GM18499 (cell line): Measurements from ENCODE around the gene CXCL3.

Experiments used
- ATAC-seq: cut with Tn5 transposase; IDR thresholded peaks from one replicate; pipeline ENCODE4 v1.9.1; 2021; ENCODE audit warnings: moderate number of reproducible peaks; ENCODE audit not compliant: insufficient read depth, unreplicated experiment

CXCL3 gene

DNA sequence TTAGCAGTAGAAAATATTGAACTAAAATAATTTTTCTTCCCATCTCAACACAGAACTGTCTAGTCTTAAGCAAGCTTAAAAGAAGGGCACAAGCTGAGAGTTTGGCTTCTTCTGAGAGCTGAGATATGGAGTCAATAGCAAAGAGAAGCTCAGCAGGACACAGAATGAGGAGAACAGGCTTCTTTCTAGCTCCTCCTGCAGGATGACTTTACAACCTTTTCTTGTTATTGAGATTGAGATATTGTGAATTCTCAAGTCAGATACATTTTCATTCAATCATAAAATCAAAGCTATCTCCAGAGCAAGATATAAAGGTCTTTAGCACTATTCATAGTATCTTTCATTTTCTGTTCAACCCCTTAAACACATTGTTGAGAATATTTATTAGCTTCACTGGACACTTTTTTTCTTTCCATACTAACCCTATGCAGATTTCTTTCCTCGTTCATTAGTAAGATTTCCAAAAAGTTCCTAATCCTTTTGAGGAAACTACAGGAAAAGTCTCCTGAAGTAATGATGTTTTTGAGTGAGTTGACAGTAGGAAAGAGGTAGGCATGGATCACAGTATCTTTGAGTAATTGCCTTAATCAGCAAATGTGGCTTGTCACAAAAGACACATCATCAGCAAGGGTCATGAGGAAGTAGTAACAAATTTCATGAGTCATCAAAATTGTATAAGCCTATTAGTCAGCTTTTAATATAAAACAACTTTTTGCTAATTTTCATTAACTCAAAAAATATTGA is 17.8 kb upstream of the CXCL3 start:
- no peak for ATAC-seq

DNA sequence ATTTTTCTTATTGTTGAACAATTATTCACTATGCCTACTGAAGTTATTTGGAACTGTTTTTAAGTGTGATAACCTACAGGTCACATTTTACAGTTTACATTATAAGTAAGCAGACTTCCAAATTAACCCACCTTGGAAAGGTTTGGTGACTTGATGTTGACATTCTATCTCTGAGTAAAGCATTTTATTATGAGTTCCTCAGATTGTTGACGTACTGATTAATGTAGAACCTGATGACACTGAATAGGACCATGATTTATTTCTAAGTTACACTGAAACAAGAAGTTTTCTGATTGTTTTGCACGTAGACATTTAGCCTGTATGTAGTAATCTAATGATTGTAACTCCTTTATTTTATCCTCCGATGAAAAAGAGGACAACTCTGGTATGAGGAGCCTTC is 17.0 kb upstream of the CXCL3 start:
- no peak for ATAC-seq

DNA sequence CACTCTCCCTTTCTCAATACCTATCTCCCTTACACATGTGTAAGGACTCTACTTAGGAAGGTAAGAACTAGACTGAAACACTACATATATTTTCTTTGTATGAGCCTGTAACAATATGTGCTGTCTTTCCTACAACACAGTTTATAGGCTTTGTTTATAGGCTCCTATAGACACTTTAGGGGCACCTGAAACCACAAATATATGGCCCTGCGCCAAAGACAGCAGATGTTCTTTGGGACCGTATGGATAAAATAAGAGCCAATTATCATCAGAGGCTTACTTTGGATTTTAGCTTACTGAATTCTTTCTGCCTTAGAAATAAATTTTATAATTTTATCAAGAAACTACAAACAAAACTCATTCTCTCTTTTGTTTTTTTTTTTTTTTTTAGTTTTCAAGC is 16.6 kb upstream of the CXCL3 start:
- no peak for ATAC-seq

DNA sequence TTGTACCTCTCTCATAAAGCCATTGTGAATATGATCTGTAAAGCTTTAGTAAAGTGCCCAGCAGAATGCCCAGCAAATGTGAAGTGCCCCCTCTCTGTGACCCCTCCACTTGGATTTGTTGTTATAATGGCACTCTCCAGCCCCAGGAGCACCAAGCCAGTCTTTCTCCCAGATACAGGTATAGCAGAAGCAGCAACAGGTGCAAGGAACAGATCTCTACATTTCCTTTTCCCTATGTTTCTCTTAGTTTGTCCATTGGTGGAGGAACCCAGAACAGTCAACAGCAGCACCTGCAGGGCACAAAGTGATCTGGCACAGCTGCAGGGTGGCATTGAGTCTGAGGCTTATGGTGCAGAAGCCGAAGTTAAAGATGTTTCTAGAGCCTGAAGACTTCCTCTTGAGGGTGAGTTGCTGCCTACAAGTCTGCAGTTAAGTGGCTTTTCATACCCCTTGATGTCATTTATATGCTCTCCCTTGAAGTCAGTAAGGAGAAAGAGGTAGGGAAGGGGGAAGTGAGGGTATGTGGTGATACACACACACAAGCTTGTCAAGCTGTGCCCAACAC is 16.1 kb upstream of the CXCL3 start:
- no peak for ATAC-seq

DNA sequence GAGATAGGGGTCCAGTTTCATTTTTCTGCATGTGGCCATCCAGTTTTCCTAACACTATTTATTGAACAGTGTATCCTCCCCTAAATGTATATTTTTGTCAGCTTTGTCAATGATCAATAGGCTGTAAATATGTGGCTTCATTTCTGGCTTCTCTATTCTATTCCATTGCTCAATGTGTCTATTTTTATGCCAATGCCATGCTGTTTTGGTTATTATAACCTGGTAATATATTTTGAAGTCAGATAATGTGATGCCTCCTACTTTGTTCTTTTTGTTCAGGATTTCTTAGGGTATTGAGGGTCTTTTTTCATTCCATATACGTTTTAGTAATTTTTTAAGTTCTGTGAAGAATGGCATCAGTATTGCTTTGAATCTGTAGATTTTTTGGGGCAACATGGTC is 8.7 kb upstream of the CXCL3 start:
- ATAC-seq = no peak

DNA sequence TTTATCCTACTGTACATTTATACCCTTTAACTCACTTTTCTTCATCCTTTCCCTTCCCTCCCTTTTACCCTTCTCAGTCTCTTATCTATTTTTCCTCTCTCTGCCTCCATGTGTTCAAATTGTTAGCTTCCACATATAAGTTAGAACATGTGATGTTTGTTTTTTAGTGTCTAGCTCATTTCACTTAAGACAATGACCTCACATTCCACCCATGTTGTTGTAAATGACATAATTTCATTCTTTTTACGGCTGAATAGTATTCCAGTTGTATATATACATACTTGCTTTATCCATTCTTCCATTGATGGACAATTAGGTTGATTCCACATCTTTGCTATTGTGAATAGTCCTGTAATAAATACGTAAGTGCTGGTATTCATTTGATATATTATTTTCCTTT is 7.3 kb upstream of the CXCL3 start:
- ATAC-seq = no peak

DNA sequence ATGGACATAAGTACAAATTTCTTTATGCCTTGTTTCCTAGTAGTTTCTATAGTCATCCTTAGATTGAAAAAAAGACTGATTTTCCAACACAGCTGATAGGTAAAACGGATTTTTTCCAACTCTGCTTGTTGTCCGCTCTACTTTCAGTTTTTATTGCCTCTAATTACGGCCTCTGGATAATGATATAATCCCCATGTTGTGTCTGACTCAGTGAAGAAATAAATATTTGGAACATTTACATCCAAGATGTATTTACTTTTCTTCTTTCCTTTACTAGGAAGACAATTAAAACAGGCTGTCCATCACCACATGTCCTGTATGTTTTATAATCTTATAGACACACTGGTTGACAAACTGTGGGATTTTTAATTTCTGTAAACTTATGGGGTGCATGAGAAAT is 6.8 kb upstream of the CXCL3 start:
- no peak for ATAC-seq

DNA sequence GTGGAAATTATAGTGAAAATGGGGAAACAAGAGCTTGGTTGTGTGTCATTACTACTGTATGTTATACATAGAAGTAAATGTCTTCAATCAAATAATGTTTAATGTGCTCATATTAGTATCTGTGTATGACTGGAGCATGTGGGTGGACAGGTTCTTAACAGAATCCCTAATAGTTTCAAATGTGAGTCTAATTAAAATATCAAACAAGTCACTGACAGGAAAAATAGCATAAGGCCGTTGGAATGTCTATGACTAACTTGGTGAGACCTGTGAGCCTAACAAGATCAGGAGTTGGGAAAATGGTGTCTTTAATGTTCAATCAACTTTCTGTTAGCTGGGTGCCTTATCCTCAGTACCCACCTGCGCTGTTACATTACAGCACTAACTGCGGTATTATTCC is 6.2 kb upstream of the CXCL3 start:
- no peak for ATAC-seq

DNA sequence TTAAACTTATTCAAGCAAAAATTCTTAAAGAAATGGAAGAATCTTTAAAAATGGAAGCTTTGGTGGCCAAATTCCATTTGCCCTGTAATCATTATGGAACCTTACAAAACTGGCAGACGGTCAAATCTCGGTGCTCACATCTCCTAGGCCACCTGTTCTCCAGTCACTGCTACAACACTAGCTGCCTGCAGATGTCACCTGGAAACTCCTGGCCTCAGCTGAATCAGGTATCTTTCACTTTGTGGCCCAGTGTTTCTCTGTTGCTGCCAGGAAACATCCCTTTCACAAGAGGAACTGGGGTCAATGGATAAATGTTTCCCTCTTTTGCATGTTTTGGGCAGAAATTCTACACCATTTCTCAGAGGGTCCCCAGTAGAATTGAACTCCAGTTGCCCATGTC is 4.2 kb upstream of the CXCL3 start:
- ATAC-seq = no peak

DNA sequence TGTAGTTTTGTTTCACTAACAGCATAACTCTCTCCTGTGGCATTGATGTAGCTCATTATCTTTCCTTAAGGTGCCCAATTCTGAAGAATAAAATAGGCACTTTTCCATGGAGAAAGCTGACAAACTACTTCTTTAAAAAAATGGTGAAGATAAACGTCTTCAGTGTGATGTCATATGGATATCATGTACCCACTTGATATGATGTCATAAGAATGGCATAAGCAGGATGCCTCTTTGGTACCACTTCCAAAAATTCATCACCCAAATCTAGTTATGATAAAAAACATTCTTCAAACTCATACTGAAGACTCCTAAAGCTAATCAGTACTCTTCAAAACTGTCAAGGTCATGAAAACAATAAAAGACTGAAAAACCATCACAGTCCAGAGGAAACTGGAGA is 2.9 kb upstream of the CXCL3 start:
- no peak for ATAC-seq

DNA sequence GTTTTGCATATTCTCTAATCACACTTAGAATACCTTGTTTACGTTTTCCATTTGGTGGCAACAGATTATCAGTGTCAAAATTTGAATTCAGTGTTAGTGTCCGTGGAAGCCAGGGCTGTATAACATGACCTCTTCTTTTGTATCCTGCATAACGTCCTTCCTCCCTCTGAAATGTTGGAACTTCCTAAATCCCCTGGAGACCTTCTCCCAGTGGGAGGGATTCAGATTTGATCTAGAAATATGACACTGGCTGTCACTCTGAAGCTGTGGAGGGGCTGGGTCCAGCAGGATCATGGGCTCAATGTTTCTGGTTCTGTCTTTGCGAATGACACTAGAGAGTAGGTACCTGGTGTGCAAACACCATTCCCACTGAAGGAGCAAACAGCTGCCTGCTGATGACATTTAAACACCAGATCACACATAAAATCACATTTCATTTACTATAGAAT is 850 bp upstream of the CXCL3 start:
- no peak for ATAC-seq

DNA sequence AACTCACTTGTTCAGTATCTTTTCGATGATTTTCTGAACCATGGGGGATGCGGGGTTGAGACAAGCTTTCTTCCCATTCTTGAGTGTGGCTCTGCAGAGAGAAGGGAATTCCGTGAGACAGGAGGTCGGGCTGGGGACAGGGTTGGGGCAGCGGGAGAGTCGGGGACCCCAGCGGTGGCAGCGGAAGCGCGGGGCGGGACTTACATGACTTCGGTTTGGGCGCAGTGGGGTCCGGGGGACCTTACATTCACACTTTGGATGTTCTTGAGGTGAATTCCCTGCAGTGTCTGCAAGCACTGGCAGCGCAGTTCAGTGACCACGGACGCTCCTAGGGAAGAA is 434 bp downstream of the CXCL3 start:
- no peak for ATAC-seq

DNA sequence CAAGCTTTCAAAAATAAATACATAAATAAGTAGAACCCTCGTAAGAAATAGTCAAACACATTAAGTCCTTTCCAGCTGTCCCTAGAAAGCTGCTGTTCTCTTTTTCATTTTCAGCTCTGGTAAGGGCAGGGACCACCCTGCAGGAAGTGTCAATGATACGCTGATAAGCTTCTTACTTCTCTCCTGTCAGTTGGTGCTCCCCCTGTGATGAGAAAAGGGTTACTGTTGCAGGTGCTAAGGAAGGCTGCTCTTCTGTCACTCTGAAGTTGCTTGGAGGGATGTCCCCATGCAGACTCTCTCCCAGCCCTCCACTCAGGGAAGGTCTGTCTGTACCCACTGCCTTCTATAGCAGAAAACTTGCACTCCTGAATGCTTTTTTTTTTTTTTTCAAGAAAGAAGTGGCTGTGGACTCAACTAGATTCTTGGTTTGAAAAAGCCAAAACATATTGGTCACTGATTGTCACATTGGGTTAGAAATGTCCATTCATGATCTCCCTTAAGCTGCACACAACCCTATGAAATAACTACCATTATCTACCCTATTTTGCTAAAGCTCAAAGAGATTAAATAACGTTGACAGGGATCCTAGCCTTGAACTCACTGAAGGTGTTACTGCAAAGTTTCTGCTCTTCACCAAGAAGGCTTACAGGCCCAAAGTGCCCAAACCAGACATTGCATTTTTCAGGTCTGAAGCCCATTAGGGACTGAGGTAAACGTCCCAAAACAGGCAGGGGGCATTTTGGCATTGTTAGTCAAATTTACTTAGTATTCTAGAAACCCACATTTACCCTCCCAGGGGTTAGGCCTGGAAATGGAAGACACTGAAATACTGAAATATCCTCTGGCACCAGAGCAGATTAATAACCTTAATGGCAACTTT is 1.2 kb downstream of the CXCL3 start:
- ATAC-seq = no peak

DNA sequence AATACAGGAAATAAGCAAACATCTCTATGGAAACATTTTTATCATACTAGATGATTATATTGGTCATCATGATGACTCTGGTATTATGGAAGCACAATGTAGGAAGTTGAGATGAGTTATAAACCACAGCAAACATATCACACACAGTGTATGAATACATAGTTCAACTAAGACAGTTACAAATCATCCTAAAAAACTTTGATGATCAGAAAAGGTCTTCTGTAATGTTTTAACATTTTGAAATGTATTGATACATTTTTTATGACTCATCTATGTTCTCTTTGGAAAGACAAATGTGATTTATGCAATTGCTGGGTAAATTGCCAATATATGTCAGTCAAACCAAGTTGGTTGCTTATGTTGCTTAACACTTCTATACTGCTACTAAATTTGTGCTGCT is 4.8 kb downstream of the CXCL3 start:
- ATAC-seq = no peak

DNA sequence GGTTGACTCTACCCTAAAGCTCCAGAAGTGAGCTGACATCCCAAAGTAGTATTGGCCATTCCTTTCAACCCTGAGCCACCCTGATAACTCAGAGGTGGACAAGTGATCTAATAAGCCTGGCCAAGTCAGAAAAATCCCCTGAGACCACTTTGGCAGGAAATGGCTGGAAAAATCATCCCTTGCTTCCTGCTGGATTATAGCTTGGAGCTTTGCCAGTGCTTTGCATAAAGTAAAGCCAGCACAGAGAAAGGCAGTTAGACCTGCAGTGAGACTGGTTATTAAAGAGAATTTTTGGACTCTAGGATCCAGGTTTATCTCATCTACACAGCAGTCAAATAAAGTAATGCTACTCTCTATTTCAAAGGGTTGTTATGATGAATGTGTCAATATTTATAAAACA is 6.4 kb downstream of the CXCL3 start:
- ATAC-seq = no peak

DNA sequence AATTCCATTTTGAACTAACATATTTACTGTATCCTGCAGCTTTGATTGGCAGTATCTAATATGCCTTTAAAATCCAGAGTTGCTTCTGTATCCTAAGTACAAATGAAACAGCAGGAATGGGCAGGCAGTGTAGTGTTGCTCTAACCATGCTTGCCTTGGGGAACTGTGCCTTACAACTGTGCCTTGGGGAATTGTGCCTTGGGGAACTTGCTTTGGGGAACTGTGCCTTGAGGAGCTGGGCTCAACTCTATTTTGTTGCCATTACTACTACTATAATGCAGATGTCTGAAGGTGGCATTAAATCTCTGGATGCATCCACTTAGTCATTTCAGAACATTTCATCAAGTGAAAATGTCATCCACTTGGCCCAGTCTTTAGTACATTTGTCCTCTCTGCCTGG is 6.9 kb downstream of the CXCL3 start:
- ATAC-seq = no peak

DNA sequence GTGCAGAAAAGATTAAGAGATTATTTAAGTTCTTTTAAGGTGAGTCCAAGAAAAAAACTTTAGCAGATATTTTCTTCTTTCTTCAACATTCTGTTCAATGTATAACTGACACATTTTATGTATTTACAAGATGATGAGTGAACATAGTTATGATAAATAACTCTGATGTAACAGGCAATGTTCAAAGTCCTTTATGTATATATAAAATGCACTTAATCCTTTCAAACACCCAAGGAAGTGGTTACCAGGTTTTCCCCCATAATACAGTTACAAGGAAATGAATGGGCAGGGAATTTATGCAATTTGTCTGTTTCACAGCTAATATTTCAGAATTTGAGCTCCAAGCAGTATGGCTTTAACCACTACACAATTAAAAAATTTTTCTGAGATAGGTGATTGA is 8.2 kb downstream of the CXCL3 start:
- no peak for ATAC-seq

DNA sequence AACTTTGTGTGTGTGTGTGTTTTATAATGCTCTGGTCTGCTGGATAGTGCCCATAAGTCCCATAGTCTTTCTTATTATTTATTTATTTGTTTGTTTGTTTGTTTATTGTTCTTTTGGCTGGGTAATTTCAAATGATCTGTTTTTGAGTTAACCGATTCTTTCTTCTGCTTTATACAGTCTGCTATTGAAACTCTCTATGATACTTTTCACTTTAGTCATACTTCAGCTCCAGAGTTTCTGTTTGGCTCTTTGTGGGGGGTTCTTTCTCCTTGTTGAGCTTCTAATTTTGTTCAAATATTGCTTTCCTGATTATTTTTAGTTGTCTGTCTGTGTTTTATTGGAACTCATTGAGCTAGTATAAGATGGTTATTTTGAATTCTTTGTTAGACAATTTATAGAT is 10.0 kb downstream of the CXCL3 start:
- ATAC-seq = no peak

DNA sequence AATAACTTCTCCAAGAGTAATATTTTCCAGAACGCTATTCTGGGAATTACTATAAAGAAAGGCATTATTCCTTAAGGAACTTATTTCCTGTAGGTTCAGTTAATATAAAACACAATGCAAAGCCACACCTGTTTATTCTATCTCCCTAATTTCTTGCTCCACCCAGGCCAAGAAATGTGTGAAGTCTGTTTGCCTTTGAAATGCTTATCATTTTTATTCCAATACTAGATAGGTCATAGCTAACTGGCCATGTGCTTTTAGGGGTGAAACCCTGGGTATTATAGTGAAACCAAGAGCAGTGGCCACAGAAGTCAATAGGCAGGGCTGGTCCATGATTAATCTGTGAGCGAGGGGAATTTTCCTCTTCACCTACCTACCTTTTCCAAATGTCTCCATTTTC is 14.8 kb downstream of the CXCL3 start:
- ATAC-seq = no peak

DNA sequence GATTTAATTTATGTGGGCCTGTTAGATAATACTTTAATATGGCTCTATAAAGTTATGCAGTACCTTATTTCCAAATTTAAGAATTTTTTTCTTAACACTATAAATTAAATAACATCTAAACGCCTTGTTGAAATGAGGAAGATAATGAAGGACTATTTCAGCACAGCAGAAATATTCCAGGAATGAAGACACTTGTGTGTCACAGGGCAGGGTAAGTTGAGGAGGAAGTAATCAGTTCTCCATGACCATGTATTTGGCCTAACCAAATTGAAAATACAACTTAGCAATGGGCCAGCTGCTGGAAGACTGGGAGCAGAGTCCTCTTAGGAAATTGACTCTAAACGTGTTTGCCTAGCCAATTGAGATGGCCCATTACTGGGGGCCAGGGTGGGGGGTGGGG is 16.9 kb downstream of the CXCL3 start:
- no peak for ATAC-seq

DNA sequence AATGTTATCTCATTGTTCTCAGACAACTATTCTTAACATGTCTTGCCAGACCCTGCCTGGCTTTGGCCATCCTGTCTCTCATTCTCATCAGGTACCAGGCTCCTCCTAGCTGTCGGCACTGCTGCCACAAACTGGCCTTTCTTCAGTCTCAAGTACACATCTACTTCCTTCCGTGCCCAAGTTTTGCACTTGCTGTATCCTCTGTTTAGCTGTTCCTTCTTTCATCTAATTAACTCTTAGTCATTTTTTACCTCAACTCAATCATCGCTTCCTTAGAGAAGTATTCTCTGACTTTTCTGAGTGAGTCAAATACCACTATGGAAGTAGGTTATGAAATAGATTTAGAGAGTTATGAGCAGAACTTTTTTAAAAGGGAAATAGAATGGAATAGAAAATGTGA is 19.7 kb downstream of the CXCL3 start:
- no peak for ATAC-seq

DNA sequence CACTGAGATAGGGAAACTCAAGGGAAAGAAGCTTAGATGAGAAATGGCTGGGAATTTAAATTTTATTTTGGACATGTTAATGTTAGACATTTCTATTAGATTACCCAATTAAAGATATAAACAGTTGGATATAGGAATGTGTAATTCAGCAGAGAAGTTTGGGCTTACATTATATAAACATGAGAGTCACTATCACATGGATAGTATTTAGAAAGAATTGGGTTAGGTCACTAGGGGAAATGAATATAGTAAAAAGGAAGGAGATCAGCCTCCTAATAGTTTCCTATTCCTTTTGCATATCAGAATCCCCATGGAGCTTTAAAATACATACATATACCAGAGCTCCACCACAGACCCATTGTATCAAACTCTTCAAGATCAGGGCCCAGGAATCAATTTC is 20.4 kb downstream of the CXCL3 start:
- ATAC-seq = no peak
